ENCODE measurements around the gene ATP6V1G2. TPM values are rescaled to one million over a fixed set of nuclear protein-coding genes. Genes with fewer than 3 reads are reported as not detected.
"Not testable (repeated sequence)": the region's sequence is repeated elsewhere in the genome, so short reads cannot be mapped to it uniquely, and the experiment has no call there.

ATP6V1G2 gene
- total RNA-seq, 2 experiments from 2014 or later: 0.86 to 1.1 TPM

DNA sequence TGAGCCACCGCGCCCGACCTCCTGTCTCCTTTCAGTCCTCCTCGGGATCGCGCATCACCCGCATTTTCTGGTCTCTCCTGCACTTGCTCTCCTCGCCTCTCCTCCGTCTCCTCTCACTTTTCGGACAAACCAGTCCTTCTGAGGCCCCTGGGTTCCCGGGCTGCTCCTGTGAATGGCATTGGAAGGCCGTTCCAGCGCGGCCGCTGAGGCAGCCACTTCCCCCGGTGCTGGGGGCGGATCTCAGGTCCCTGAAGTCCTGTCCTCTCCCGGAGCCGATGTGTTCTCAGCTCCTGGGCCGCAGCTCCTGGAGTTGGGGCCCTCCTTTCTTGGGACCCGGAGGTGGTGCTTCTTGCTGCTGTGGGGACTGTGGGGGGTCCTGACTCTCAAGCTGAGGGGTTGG, 47.7 kb downstream of the ATP6V1G2 start:
- H3K4me3 Mint-ChIP-seq: peak overlapping the region; percentile 73
- ATAC-seq (no peak), DNase-seq (no peak)
- intact Hi-C loops (cut with micrococcal nuclease): no loop called here
- TF ChIP-seq, protein P1, sequence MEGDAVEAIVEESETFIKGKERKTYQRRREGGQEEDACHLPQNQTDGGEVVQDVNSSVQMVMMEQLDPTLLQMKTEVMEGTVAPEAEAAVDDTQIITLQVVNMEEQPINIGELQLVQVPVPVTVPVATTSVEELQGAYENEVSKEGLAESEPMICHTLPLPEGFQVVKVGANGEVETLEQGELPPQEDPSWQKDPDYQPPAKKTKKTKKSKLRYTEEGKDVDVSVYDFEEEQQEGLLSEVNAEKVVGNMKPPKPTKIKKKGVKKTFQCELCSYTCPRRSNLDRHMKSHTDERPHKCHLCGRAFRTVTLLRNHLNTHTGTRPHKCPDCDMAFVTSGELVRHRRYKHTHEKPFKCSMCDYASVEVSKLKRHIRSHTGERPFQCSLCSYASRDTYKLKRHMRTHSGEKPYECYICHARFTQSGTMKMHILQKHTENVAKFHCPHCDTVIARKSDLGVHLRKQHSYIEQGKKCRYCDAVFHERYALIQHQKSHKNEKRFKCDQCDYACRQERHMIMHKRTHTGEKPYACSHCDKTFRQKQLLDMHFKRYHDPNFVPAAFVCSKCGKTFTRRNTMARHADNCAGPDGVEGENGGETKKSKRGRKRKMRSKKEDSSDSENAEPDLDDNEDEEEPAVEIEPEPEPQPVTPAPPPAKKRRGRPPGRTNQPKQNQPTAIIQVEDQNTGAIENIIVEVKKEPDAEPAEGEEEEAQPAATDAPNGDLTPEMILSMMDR (IDR thresholded peaks at IDR 0.05): no peak
- peaks cover 7% of the 10 kb centered on the region for H3K36me3 Mint-ChIP-seq (ENCODE audit: low read depth)
- ChIA-PET CTCF (interaction anchor here (1.4 to 2.0 kb wide), 2 partner anchors 53 to 155 kb away, joined by 4 to 6 read pairs; no protein-coding TSS in a partner anchor), POLR2A (interaction anchor here (0.6 to 2.8 kb wide), 6 partner anchors 29 to 190 kb away, joined by 3 to 24 read pairs (median 4); partner anchors contain the start of genes ATP6V1G2, DDX39B and MICA)
- H3K4me1 Mint-ChIP-seq (ENCODE audit: low read depth): peaks cover 61% of the 10 kb centered on the region
- no peaks in the 10 kb centered on the region for H3K9me3 Mint-ChIP-seq
- no peak overlapping the region for H3K27ac Mint-ChIP-seq
- H3K27me3 Mint-ChIP-seq: no peaks in the 10 kb centered on the region

DNA sequence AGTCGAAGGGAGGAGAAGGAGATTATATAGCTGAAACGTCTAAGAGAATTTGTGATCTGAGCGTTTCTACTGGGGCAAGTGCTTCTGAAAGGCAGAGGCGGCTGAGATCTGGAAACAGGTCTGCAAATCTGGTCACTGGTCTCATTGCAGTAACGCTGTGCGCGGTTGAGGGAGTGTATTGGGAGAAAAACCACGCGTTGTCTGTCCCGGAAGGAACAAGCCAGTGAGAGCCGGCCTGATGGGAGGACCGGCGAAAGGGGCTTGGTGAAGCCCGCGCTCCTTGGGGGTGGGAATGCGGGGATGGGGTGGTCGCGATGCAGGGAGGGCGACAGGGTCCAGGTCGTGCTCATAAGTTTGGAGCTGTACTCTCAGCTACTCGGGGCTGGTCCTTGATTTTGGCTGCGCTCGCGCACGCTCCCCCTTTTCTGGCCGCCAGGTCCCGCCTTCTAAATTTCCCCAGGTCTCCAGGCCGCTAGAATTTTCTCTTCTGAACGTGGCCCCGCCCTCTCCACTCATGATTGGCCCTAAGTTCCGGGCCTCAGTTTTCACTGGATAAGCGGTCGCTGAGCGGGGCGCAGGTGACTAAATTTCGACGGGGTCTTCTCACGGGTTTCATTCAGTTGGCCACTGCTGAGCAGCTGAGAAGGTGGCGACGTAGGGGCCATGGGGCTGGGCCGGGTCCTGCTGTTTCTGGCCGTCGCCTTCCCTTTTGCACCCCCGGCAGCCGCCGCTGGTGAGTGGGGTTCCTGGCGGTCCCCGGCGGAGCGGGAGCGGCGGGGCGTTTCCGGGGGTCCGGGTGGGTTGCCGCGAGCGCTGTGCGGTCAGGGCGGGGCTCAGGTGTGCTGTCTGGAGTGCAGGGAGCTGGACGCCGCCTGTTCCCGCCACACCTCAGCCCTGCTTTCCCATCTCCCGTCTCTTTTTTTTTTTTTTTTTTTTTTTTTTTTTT, 48.6 kb downstream of the ATP6V1G2 start, which contains the start of gene MICB:
Gene MICB (plus strand): TSS at position 615 of the 946 bp plus-strand sequence. CDS start 49 bp downstream, at position 664.
- Mint-ChIP-seq H3K9me3 (no peaks in the 10 kb centered on the region), H3K27ac (peak within 1 kb of the TSS; percentile 82), H3K27me3 (no peaks in the 10 kb centered on the region), H3K4me3 (peak within 1 kb of the TSS; percentile 73), H3K36me3 (ENCODE audit: low read depth) (peaks cover 7% of the 10 kb centered on the region), H3K4me1 (ENCODE audit: low read depth) (peaks cover 56% of the 10 kb centered on the region)
- DNase-seq: peak; percentile 93
- TF ChIP-seq, protein P1 (IDR thresholded peaks at IDR 0.05): no peak
- intact Hi-C loops (cut with micrococcal nuclease): no loop called here
- POLR2A ChIA-PET: interaction anchor here (0.6 to 2.8 kb wide), 14 partner anchors 30 to 166 kb away, joined by 3 to 24 read pairs (median 4); partner anchors contain the start of genes ATP6V1G2, DDX39B, MCCD1 and MICA
- CTCF ChIA-PET: interaction anchor here (0.8 to 2.2 kb wide), 8 partner anchors 21 to 155 kb away, joined by 3 to 8 read pairs (median 6); partner anchors contain the start of genes ATP6V1G2, DDX39B and MCCD1
- peak; percentile 74 for ATAC-seq

DNA sequence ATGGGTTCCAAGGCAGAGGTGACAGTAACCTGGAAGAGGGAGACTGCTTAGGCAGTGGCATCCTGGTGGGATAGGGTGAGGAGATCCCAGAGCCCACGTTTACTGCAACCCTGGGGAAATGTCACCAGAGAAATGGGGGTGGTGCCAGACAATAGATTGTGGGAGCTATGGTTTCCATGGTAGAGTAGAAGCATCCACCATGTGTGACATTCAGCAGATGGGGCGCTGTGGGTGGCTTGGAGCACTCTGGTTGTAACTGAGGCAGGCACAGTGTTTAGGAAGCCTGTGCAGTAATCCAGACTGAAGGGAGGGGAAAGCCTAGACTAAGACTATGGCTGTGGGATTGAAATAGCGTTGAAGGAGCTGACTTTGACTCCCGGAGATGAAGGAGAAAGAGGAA, 49.6 kb downstream of the ATP6V1G2 start:
- Mint-ChIP-seq H3K4me1 (ENCODE audit: low read depth) (peaks cover 52% of the 10 kb centered on the region), H3K4me3 (peak overlapping the region; percentile 73), H3K27ac (peak overlapping the region; percentile 82)
- intact Hi-C loops (cut with micrococcal nuclease); ATAC-seq; H3K9me3 Mint-ChIP-seq; H3K36me3 Mint-ChIP-seq (ENCODE audit: low read depth); H3K27me3 Mint-ChIP-seq: not testable (repeated sequence)
- POLR2A ChIA-PET: interaction anchor here (1.3 to 2.8 kb wide), 5 partner anchors 32 to 126 kb away, joined by 4 to 24 read pairs (median 8); partner anchors contain the start of genes DDX39B and MCCD1
- DNase-seq: peak; percentile 41
- CTCF ChIA-PET: interaction anchor here (0.8 to 2.2 kb wide), 6 partner anchors 22 to 101 kb away, joined by 3 to 8 read pairs (median 6); partner anchors contain the start of genes ATP6V1G2 and DDX39B

DNA sequence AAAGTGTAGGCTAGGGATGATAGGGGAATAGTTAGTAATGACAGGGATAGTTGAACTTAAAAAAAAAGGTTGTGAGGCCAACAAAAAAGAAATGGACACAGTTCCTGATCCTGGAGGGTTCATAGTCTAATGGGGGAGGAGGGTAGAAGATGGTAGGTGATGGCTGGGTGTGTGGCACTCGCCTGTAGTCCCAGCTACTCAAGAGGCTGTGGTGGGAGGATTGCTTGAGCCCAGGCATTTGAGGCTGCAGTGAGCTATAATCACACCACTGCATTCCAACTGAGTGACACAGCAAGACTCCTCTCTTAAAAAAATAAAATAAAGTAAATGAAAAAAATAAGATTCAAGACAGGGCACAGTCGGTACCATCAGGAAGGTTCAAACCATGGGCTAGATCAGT, 50.8 kb downstream of the ATP6V1G2 start:
- TF ChIP-seq, protein P1 (IDR thresholded peaks at IDR 0.05): no peak
- intact Hi-C loops (cut with micrococcal nuclease): no loop called here
- Mint-ChIP-seq H3K9me3 (no peaks in the 10 kb centered on the region), H3K36me3 (ENCODE audit: low read depth) (peaks cover 6% of the 10 kb centered on the region), H3K4me3 (peak overlapping the region; percentile 89), H3K4me1 (ENCODE audit: low read depth) (peaks cover 43% of the 10 kb centered on the region), H3K27ac (peak overlapping the region; percentile 92), H3K27me3 (no peaks in the 10 kb centered on the region)
- CTCF ChIA-PET: interaction anchor here (0.8 to 4.3 kb wide), 13 partner anchors 23 to 142 kb away, joined by 3 to 42 read pairs (median 4); partner anchors contain the start of genes ATP6V1G2 and DDX39B
- POLR2A ChIA-PET: interaction anchor here (0.6 to 3.7 kb wide), 7 partner anchors 39 to 800 kb away, joined by 3 to 35 read pairs (median 5); partner anchors contain the start of gene DDX39B
- DNase-seq: no peak
- no peak for ATAC-seq

Other genes starting within 250 kb of the ATP6V1G2 start
- 1,000 to 10,000 TPM; 2,892 to 2,968 TPM for gene HLA-B, start 189.4 kb downstream of the ATP6V1G2 start, total RNA-seq
- 1 to 10 TPM; 5.6 to 6.0 TPM for gene MICA, start 143.0 kb downstream of the ATP6V1G2 start, total RNA-seq
- gene MICB, start 48.5 kb downstream of the ATP6V1G2 start, total RNA-seq: 10 to 100 TPM; 17.0 to 17.7 TPM
- not detected for gene MCCD1, start 17.6 kb downstream of the ATP6V1G2 start, total RNA-seq
- gene DDX39B, start 4.6 kb downstream of the ATP6V1G2 start, total RNA-seq: 100 to 1,000 TPM; 568 to 572 TPM
- 10 to 100 TPM; 11.3 to 13.0 TPM for gene NFKBIL1, start 1.0 kb upstream of the ATP6V1G2 start, total RNA-seq
- gene LTA, start 25.7 kb upstream of the ATP6V1G2 start, total RNA-seq: 100 to 1,000 TPM; 713 to 724 TPM
- gene TNF, start 29.0 kb upstream of the ATP6V1G2 start, total RNA-seq: 10 to 100 TPM; 89.2 to 92.5 TPM
- gene LTB, start 35.8 kb upstream of the ATP6V1G2 start, total RNA-seq: 100 to 1,000 TPM; 368 to 375 TPM
- gene LST1, start 39.7 kb upstream of the ATP6V1G2 start, total RNA-seq: 10 to 100 TPM; 40.4 to 43.6 TPM
- 10 to 100 TPM; 60.1 to 60.3 TPM for gene NCR3, start 46.4 kb upstream of the ATP6V1G2 start, total RNA-seq
- gene AIF1, start 68.6 kb upstream of the ATP6V1G2 start, total RNA-seq: 100 to 1,000 TPM; 240 to 253 TPM
- gene PRRC2A, start 74.1 kb upstream of the ATP6V1G2 start, total RNA-seq: 100 to 1,000 TPM; 257 to 262 TPM
- 100 to 1,000 TPM; 303 to 318 TPM for gene BAG6, start 106.1 kb upstream of the ATP6V1G2 start, total RNA-seq
- 1 to 10 TPM; 4.4 to 4.9 TPM for gene APOM, start 109.3 kb upstream of the ATP6V1G2 start, total RNA-seq
- 10 to 100 TPM; 11.4 to 11.7 TPM for gene C6orf47, start 114.2 kb upstream of the ATP6V1G2 start, total RNA-seq
- gene GPANK1, start 118.4 kb upstream of the ATP6V1G2 start, total RNA-seq: 10 to 100 TPM; 29.4 to 30.9 TPM
- gene CSNK2B, start 119.5 kb upstream of the ATP6V1G2 start, total RNA-seq: 100 to 1,000 TPM; 241 to 247 TPM
- gene LY6G5B, start 123.4 kb upstream of the ATP6V1G2 start, total RNA-seq: 10 to 100 TPM; 14.7 to 16.1 TPM
- gene LY6G5C, start 134.5 kb upstream of the ATP6V1G2 start, total RNA-seq: 1 to 10 TPM; 1.6 to 2.3 TPM
- gene ABHD16A, start 156.7 kb upstream of the ATP6V1G2 start, total RNA-seq: 10 to 100 TPM; 23.7 to 24.3 TPM
- gene LY6G6F, start 160.3 kb upstream of the ATP6V1G2 start, total RNA-seq: not detected
- not detected for gene LY6G6D, start 168.7 kb upstream of the ATP6V1G2 start, total RNA-seq
- not detected for gene LY6G6C, start 175.1 kb upstream of the ATP6V1G2 start, total RNA-seq
- under 1 TPM; 0.65 to 0.81 TPM for gene MPIG6B, start 176.8 kb upstream of the ATP6V1G2 start, total RNA-seq
- gene DDAH2, start 182.7 kb upstream of the ATP6V1G2 start, total RNA-seq: 1 to 10 TPM; 6.3 to 6.9 TPM
- 100 to 1,000 TPM; 334 to 346 TPM for gene CLIC1, start 189.9 kb upstream of the ATP6V1G2 start, total RNA-seq
- gene MSH5, start 193.4 kb upstream of the ATP6V1G2 start, total RNA-seq: 100 to 1,000 TPM in 1 of 2 experiments, 10 to 100 TPM in 1; 96.9 to 105 TPM
- 10 to 100 TPM; 13.6 to 18.7 TPM for gene SAPCD1, start 216.0 kb upstream of the ATP6V1G2 start, total RNA-seq
- gene VWA7, start 230.7 kb upstream of the ATP6V1G2 start, total RNA-seq: 1 to 10 TPM; 1.6 TPM
- 100 to 1,000 TPM; 150 to 153 TPM for gene VARS1, start 249.1 kb upstream of the ATP6V1G2 start, total RNA-seq